Uterus (tissue), 2 donors: ENCODE data around the gene POLE3.
"Not testable (repeated sequence)": the region's sequence is repeated elsewhere in the genome, so short reads cannot be mapped to it uniquely, and the experiment has no call there.

Experiments used
- CTCF ChIP-seq, 4 experiments: fragments of 200-600 bp in 2 of 4; fragments of 450-650 bp in 2 of 4; sonication (generic) in 2 of 4; IDR thresholded peaks; one replicate each; pipeline ENCODE4 v1.5.1; 2016 to 2019; ENCODE audit warnings: antibody characterized with exemption in 4 of 4, mild to moderate bottlenecking in 2 of 4, moderate library complexity in 1 of 4
- POLR2A ChIP-seq, 2 donors: fragments of 450-650 bp; IDR thresholded peaks; one replicate each; pipeline ENCODE4 v1.6.1; 2016; ENCODE audit warnings: antibody characterized with exemption in 2 of 2, mild to moderate bottlenecking in 1 of 2, moderate library complexity in 1 of 2

DNA sequence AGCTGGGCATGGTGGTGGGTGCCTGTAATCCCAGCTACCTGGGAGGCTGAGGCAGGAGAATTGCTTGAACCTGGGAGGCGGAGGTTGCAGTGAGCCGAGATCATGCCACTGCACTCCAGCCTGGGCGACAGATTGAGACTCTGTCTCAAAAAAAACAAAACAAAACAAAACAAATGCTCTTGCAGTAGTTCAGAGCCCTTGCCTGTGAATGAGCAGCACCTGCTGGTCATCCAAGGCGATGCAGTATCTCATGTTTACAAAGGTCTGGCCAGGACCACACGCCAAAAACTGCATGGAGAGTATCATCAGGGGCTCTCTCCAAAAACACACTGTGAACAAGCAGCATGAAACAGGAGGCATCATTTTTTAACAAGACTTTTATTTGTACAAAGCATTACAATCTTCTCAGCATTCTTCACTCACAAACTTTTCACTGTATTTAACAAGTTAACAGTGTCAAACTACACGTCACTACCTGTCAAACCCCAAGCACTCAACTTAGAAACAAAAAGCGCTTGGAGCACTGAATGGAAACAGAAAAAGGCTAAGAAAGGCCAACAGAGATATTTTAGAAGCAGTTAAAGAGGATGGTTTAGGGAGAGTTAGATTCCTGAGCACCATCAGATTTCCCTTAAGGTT lies 3.5 kb downstream of the POLE3 start:
- TF ChIP-seq CTCF (IDR thresholded peaks at IDR 0.05) = peak; percentile 46 to 69 (median 62)
- TF ChIP-seq POLR2A (IDR thresholded peaks at IDR 0.05) = not testable (repeated sequence)
